GM12878 (cell line): Measurements from ENCODE around the gene BCR. TPM values are rescaled to one million over a fixed set of nuclear protein-coding genes. Genes with fewer than 3 reads are reported as not detected.

Experiments
- ATAC-seq: fragments of 200-7000 bp; cut with Tn5 transposase; 3 replicates; pipeline ENCODE4 v1.9.1; 2020; ENCODE audit warnings: mild to moderate bottlenecking, moderate library complexity
- BruUV-seq: library from RNA; stranded (reverse); fragments of 400-500 nt; replicated peaks from 2 replicates; lab custom pipeline; 2021; lab: Mats Ljungman, UMichigan
- CTCF ChIA-PET: fragments of 300-600 bp; sonication (Branson Sonifier 250); formaldehyde crosslinking; extraction: SDS; loops from one replicate; lab custom pipeline; 2021; ENCODE audit warnings: inconsistent platforms; lab: Yijun Ruan, JAX
- POLR2A ChIA-PET: fragments of 350-600 bp; formaldehyde crosslinking; extraction: SDS; loops from one replicate; lab custom pipeline; 2021; ENCODE audit warnings: inconsistent platforms; lab: Charles Lee
- RAD21 ChIA-PET: fragments of 300-600 bp; sonication (Branson Sonifier 250); formaldehyde crosslinking; loops from one replicate; lab custom pipeline; 2023; ENCODE audit warnings: antibody characterized with exemption; ENCODE audit not compliant: unreplicated experiment; lab: Charles Lee
- SMC1A ChIA-PET: fragments of 300-600 bp; sonication (Branson Sonifier 250); formaldehyde crosslinking; loops from one replicate; lab custom pipeline; 2023; ENCODE audit not compliant: unreplicated experiment, uncharacterized antibody; lab: Charles Lee
- DNase-seq: peaks from one replicate; pipeline ENCODE4 v3.0.0-alpha.2; 2011; ENCODE audit warnings: low read depth, low spot score
- FAIRE-seq: peaks from 3 replicates; lab custom pipeline; 2011; peaks lifted over from hg19 to GRCh38; lab: Jason Lieb, UNC
- H2AFZ ChIP-seq: 2 replicates; pipeline ENCODE4 v1.6.0; 2011; ENCODE audit warnings: low read depth, low read length, control low read depth; ENCODE audit not compliant: control insufficient read depth
- H3K27ac ChIP-seq: 2 replicates; pipeline ENCODE4 v1.5.1; 2011; ENCODE audit warnings: control low read depth; ENCODE audit not compliant: control insufficient read depth, insufficient read depth
- H3K27me3 ChIP-seq, 2 experiments: replicated peaks in 1 of 2; 2 replicates each; pipeline versions ENCODE4 v1.6.0 to v1.6.1; 2011; ENCODE audit warnings: low read length in 1 of 2; ENCODE audit not compliant: control insufficient read depth in 2 of 2, insufficient read depth in 2 of 2
- H3K36me3 ChIP-seq, 2 experiments: 2 replicates each; pipeline ENCODE4 v1.5.1; 2011; ENCODE audit warnings: low read length in 1 of 2; ENCODE audit not compliant: control insufficient read depth in 2 of 2, insufficient read depth in 2 of 2
- H3K4me1 ChIP-seq: 2 replicates; pipeline ENCODE4 v1.6.1; 2011; ENCODE audit warnings: mild to moderate bottlenecking, low read length, moderate library complexity, mixed read lengths; ENCODE audit not compliant: control insufficient read depth, insufficient read depth
- H3K4me2 ChIP-seq: 2 replicates; pipeline ENCODE4 v1.6.0; 2011; ENCODE audit warnings: control low read depth; ENCODE audit not compliant: control insufficient read depth, insufficient read depth
- H3K4me3 ChIP-seq: fragments of 200-600 bp; sonication (generic); 2 replicates; pipeline ENCODE4 v1.5.1; 2016
- H3K79me2 ChIP-seq: 2 replicates; pipeline ENCODE4 v1.6.0; 2011; ENCODE audit warnings: low read length; ENCODE audit not compliant: control insufficient read depth, insufficient read depth
- H3K9ac ChIP-seq: 2 replicates; pipeline ENCODE4 v1.8.0; 2011; ENCODE audit warnings: low read length, control low read depth, mixed read lengths; ENCODE audit not compliant: control insufficient read depth, insufficient read depth
- H3K9me3 ChIP-seq: replicated peaks from 3 replicates; pipeline ENCODE4 v1.5.1; 2011; ENCODE audit warnings: mild to moderate bottlenecking, low read length; ENCODE audit not compliant: control insufficient read depth, insufficient read depth
- H4K20me1 ChIP-seq: 2 replicates; pipeline ENCODE4 v1.6.0; 2011; ENCODE audit not compliant: control insufficient read depth, insufficient read depth
- ASH2L ChIP-seq: fragments of 300-600, 200-600 bp; sonication (generic); IDR thresholded peaks from 2 replicates; pipeline ENCODE4 v1.6.1; 2017; ENCODE audit warnings: low read depth, mild to moderate bottlenecking, borderline replicate concordance
- ATF7 ChIP-seq: fragments of 450-650 bp; IDR thresholded peaks from 2 replicates; pipeline ENCODE4 v1.6.1; 2016; ENCODE audit warnings: low read depth, mild to moderate bottlenecking
- CREB1 ChIP-seq: IDR thresholded peaks from 2 replicates; pipeline ENCODE4 v1.6.1; 2012; ENCODE audit warnings: low read depth, mild to moderate bottlenecking, inconsistent platforms
- FOXK2 ChIP-seq: fragments of 450-650 bp; IDR thresholded peaks from 2 replicates; pipeline ENCODE4 v1.6.1; 2017; ENCODE audit warnings: mild to moderate bottlenecking, moderate library complexity
- IKZF1 ChIP-seq: fragments of 450-650 bp; conservative IDR thresholded peaks from 2 replicates; pipeline ENCODE4 v1.6.1; 2017; ENCODE audit warnings: antibody characterized with exemption, mild to moderate bottlenecking
- MYB ChIP-seq: fragments of 150-350 bp; IDR thresholded peaks from 2 replicates; pipeline ENCODE4 v1.6.1; 2014; ENCODE audit warnings: mild to moderate bottlenecking, low read depth, low read length, borderline replicate concordance
- RELA ChIP-seq: fragments of 450-650 bp; IDR thresholded peaks from 2 replicates; pipeline ENCODE4 v1.8.0; 2014; ENCODE audit warnings: borderline replicate concordance; ENCODE audit not compliant: partially characterized antibody
- RFX5 ChIP-seq: IDR thresholded peaks from 2 replicates; pipeline ENCODE4 v1.6.1; 2011; ENCODE audit warnings: low read depth, low read length, improper control_type of control experiment
- SUPT20H ChIP-seq: IDR thresholded peaks from 2 replicates; pipeline ENCODE4 v1.6.1; 2011; ENCODE audit warnings: low read depth, mild to moderate bottlenecking, low read length, moderate library complexity, borderline replicate concordance; ENCODE audit not compliant: control insufficient read depth
- TAF1 ChIP-seq: IDR thresholded peaks from 2 replicates; pipeline ENCODE4 v1.6.1; 2011; ENCODE audit warnings: mild to moderate bottlenecking, low read depth, low read length, borderline replicate concordance
- TCF7 ChIP-seq: IDR thresholded peaks from 2 replicates; pipeline ENCODE4 v1.6.1; 2014; ENCODE audit warnings: antibody characterized with exemption, borderline replicate concordance
- ZNF622 ChIP-seq: fragments of 450-650 bp; IDR thresholded peaks from 2 replicates; pipeline ENCODE4 v1.6.1; 2017; ENCODE audit warnings: mild to moderate bottlenecking, inconsistent platforms
- ZSCAN29 ChIP-seq: fragments of 450-650 bp; IDR thresholded peaks from 2 replicates; pipeline ENCODE4 v1.6.1; 2017; ENCODE audit warnings: mild to moderate bottlenecking, moderate library complexity
- ZZZ3 ChIP-seq: IDR thresholded peaks from 2 replicates; pipeline ENCODE4 v1.6.1; 2011; ENCODE audit warnings: low read depth; ENCODE audit not compliant: control insufficient read depth, insufficient read length
- WGBS: methylation state at CpG from one replicate; pipeline ENCODE4 v1.1.6; 2016; ENCODE audit warnings: low lambda C conversion rate; ENCODE audit not compliant: insufficient replicate concordance, insufficient coverage; ENCODE audit errors: missing lambda C conversion rate; 5-methylcytosine and 5-hydroxymethylcytosine counted together
- in situ Hi-C: fragments of 300-500 bp; cut with MboI; formaldehyde crosslinking; loops from 9 replicates; pipeline ENCODE4 v1.14.3; 2018; ENCODE audit warnings: mixed read lengths
- intact Hi-C: fragments of 100-400 bp; cut with micrococcal nuclease; formaldehyde crosslinking; loops from one replicate; pipeline ENCODE4 v1.14.2; 2022; ENCODE audit not compliant: unreplicated experiment
- polyA plus RNA-seq, 11 experiments: library from polyadenylated mRNA; depleted of rRNA in 4 of 11; unstranded in 6 of 11; stranded (reverse) in 5 of 11; fragments of >200 nt; fragmentation: Nextera tagmentation in 4 of 11; fragmentation: Illumina TruSeq in 1 of 11; extraction: Ambion mirVana in 4 of 11; extraction: Trizol in 1 of 11; gene quantifications; 1 replicate in 1 of 11; 2 replicates in 10 of 11; pipeline versions ENCODE4 v1.2.1 to v1.2.3, GENCODE V29; 2011 to 2016; ENCODE audit warnings: inconsistent platforms in 2 of 11, missing spikeins in 2 of 11, low read depth in 1 of 11
- total RNA-seq, 4 experiments: library from RNA; depleted of rRNA in 3 of 4; stranded (reverse); fragments of >200 nt in 3 of 4; fragmentation: Illumina TruSeq in 1 of 4; extraction: Trizol in 1 of 4; gene quantifications; 2 replicates each; pipeline versions ENCODE4 v1.2.1 to v1.2.3, GENCODE V29; 2013 to 2021
- TF ChIP-seq, protein P1 (sequence below): IDR thresholded peaks from 2 replicates; pipeline ENCODE4 v1.6.1; 2011; ENCODE audit warnings: borderline replicate concordance, low read depth, mild to moderate bottlenecking, moderate library complexity, mixed read lengths, low read length; ENCODE audit not compliant: insufficient read depth; ENCODE audit errors: extremely low read length
- TF ChIP-seq, protein P2 (sequence below): fragments of 450-650 bp; IDR thresholded peaks from 2 replicates; pipeline ENCODE4 v1.6.1; 2017; ENCODE audit warnings: low read depth, mild to moderate bottlenecking, moderate library complexity
- TF ChIP-seq, protein P3 (sequence below): IDR thresholded peaks from 2 replicates; pipeline ENCODE4 v1.6.1; 2011; ENCODE audit warnings: mild to moderate bottlenecking, low read depth, low read length, moderate library complexity; ENCODE audit not compliant: insufficient replicate concordance

Gene BCR
- total and polyA plus RNA-seq, 10 of the 15 experiments (the other 5 are each of a cell fraction or from before 2014, with no cell fraction given) = 1.7 to 64.7 (median 18.4) TPM

DNA sequence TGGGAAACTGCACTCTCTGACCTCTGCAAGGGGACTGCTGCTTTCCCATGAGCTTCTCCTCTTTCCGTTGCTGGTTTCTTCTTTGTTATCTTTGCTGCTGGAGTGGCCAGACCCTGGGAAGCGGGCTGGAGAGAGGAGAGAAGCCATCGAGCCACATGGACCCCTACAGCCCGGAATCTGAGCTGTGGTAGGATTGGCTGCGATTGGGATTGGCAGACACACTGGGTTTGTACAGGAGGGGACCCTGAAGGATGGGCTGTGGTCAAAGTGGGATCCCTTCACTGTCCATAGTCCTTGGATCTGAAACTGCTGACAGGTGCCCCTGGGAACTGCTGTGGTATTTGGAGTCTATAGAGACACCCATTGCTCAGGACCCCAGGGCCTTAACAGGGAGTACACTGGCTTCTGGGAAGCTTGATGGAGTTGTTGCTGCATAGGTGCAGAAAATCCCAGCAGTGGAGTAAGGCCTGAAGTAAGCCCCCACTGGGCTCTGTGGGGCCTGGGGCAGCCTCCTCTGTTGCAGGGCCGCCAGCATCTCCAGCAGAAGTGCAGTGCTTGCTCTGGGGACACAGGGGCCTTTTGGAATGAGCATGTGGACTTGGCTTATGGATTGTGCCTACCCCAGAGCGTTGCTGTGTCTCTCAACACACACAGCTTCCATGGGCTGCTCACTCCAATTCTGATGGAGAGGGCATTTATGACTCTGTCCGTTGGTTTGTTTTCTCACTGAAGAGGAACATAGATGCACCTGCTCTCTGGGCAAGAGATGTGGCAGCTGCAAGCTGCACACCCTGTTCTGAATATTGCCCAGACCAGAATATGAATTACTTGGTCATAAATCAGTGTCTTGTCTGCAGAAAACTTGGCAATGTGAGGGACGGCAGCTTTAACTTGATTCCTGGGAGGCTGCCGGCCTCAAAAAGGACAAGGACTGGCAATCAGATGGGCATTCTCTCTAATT is 32.0 kb downstream of the BCR start:
- Histone ChIP-seq H3K4me3 (no peak overlapping the region), H3K27ac (no peak overlapping the region), H3K27me3 (no peaks in the 10 kb centered on the region), H3K9ac (no peak overlapping the region), H3K36me3 (peaks cover 0 to 9% of the 10 kb centered on the region in 2 experiments; a peak in 2 of 4 replicates), H2AFZ (no peak overlapping the region), H4K20me1 (no peaks in the 10 kb centered on the region), H3K4me1 (peaks cover 11% of the 10 kb centered on the region), H3K4me2 (no peak overlapping the region), H3K79me2 (peaks cover 1% of the 10 kb centered on the region), H3K9me3 (no peaks in the 10 kb centered on the region)
- RAD21 ChIA-PET = no interaction called here
- POLR2A ChIA-PET = no interaction called here
- no peak for DNase-seq
- no TSS peak for BruUV-seq
- CTCF ChIA-PET = interaction anchor here (1.0 to 2.0 kb wide), 2 partner anchors 14 to 29 kb away, joined by 3 to 5 read pairs; no protein-coding TSS in a partner anchor
- intact Hi-C loops (no loop called here), in situ Hi-C loops (no loop called here)
- no peak for FAIRE-seq
- TF ChIP-seq ZSCAN29 = no peak
- TF ChIP-seq ZZZ3 = no peak
- TF ChIP-seq, protein P1, sequence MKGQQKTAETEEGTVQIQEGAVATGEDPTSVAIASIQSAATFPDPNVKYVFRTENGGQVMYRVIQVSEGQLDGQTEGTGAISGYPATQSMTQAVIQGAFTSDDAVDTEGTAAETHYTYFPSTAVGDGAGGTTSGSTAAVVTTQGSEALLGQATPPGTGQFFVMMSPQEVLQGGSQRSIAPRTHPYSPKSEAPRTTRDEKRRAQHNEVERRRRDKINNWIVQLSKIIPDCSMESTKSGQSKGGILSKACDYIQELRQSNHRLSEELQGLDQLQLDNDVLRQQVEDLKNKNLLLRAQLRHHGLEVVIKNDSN = no peak
- no peak for TF ChIP-seq MYB
- no peak for TF ChIP-seq ATF7
- no peak for TF ChIP-seq TAF1
- no peak for TF ChIP-seq IKZF1
- no peak for TF ChIP-seq CREB1
- TF ChIP-seq SUPT20H = no peak
- TF ChIP-seq, protein P2, sequence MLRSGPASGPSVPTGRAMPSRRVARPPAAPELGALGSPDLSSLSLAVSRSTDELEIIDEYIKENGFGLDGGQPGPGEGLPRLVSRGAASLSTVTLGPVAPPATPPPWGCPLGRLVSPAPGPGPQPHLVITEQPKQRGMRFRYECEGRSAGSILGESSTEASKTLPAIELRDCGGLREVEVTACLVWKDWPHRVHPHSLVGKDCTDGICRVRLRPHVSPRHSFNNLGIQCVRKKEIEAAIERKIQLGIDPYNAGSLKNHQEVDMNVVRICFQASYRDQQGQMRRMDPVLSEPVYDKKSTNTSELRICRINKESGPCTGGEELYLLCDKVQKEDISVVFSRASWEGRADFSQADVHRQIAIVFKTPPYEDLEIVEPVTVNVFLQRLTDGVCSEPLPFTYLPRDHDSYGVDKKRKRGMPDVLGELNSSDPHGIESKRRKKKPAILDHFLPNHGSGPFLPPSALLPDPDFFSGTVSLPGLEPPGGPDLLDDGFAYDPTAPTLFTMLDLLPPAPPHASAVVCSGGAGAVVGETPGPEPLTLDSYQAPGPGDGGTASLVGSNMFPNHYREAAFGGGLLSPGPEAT = no peak
- TF ChIP-seq FOXK2 = no peak
- TF ChIP-seq RELA = no peak
- TF ChIP-seq TCF7 = no peak
- TF ChIP-seq ASH2L = no peak
- TF ChIP-seq RFX5 = no peak
- no peak for TF ChIP-seq ZNF622
- TF ChIP-seq, protein P3, sequence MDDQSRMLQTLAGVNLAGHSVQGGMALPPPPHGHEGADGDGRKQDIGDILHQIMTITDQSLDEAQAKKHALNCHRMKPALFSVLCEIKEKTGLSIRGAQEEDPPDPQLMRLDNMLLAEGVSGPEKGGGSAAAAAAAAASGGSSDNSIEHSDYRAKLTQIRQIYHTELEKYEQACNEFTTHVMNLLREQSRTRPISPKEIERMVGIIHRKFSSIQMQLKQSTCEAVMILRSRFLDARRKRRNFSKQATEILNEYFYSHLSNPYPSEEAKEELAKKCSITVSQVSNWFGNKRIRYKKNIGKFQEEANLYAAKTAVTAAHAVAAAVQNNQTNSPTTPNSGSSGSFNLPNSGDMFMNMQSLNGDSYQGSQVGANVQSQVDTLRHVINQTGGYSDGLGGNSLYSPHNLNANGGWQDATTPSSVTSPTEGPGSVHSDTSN = no peak
- SMC1A ChIA-PET = interaction anchor here (1.1 kb wide), 1 partner anchor 70 kb away, joined by 3 read pairs; no protein-coding TSS in a partner anchor
- no peak for ATAC-seq
- 69% methylated on average over 10 of the region's 10 CpGs for WGBS
